WTC11 (cell line): ENCODE measurements around the gene DIAPH1. TPM values are rescaled to one million over a fixed set of nuclear protein-coding genes. Genes with fewer than 3 reads are reported as not detected.

Experiments
- ATAC-seq: fragments of 200-7000 bp; cut with Tn5 transposase; 2 replicates; pipeline ENCODE4 v1.10.0; 2021; ENCODE audit warnings: mild to moderate bottlenecking, moderate library complexity
- CTCF ChIA-PET: fragments of 300-600 bp; sonication (Branson Sonifier 250); formaldehyde crosslinking; loops from one replicate; lab custom pipeline; 2021; ENCODE audit warnings: antibody characterized with exemption; lab: Charles Lee
- POLR2A ChIA-PET: fragments of 350-600 bp; sonication (Branson Sonifier 250); formaldehyde crosslinking; loops from one replicate; lab custom pipeline; 2021; ENCODE audit warnings: antibody characterized with exemption; lab: Charles Lee
- DNase-seq: peaks from one replicate; pipeline ENCODE4 v3.0.0; 2021; ENCODE audit warnings: low spot score
- H3K27ac Mint-ChIP-seq: 2 replicates; pipeline ENCODE4 v1.8.0; 2021; ENCODE audit warnings: mixed read lengths
- H3K27me3 Mint-ChIP-seq: 2 replicates; pipeline ENCODE4 v1.8.0; 2021; ENCODE audit warnings: low read depth, mild to moderate bottlenecking, moderate library complexity, mixed read lengths
- H3K36me3 Mint-ChIP-seq: 2 replicates; pipeline ENCODE4 v1.8.0; 2021; ENCODE audit warnings: mixed read lengths
- H3K4me1 Mint-ChIP-seq: 2 replicates; pipeline ENCODE4 v1.8.0; 2022; ENCODE audit warnings: mixed read lengths
- H3K4me3 Mint-ChIP-seq: 2 replicates; pipeline ENCODE4 v1.8.0; 2021; ENCODE audit warnings: mild to moderate bottlenecking, moderate library complexity, mixed read lengths
- H3K9me3 Mint-ChIP-seq: 2 replicates; pipeline ENCODE4 v1.8.0; 2021; ENCODE audit warnings: mixed read lengths
- ARID4B ChIP-seq: sonication (generic); formaldehyde crosslinking; IDR thresholded peaks from 2 replicates; pipeline ENCODE4 v1.8.0; 2023; ENCODE audit warnings: missing genetic modification reagents, mild to moderate bottlenecking, borderline replicate concordance
- CREB1 ChIP-seq: sonication (generic); formaldehyde crosslinking; IDR thresholded peaks from 2 replicates; pipeline ENCODE4 v1.8.0; 2023; ENCODE audit warnings: mild to moderate bottlenecking, missing genetic modification reagents
- EMX1 ChIP-seq: fragments of 250-450 bp; sonication (Bioruptor Pico); IDR thresholded peaks from 2 replicates; pipeline ENCODE4 v1.8.0; 2021; ENCODE audit warnings: mild to moderate bottlenecking
- FOXJ3 ChIP-seq: sonication (generic); formaldehyde crosslinking; IDR thresholded peaks from 2 replicates; pipeline ENCODE4 v1.9.0; 2021; ENCODE audit warnings: missing genetic modification reagents, mild to moderate bottlenecking, borderline replicate concordance
- FOXK1 ChIP-seq: sonication (generic); formaldehyde crosslinking; IDR thresholded peaks from 2 replicates; pipeline ENCODE4 v1.8.0; 2022; ENCODE audit warnings: mild to moderate bottlenecking, moderate library complexity, missing genetic modification reagents
- GTF2I ChIP-seq: fragments of 250-450 bp; sonication (Bioruptor Pico); conservative IDR thresholded peaks from 2 replicates; pipeline ENCODE4 v1.4.0; 2021; ENCODE audit warnings: mild to moderate bottlenecking
- HMGA2 ChIP-seq: fragments of 250-450 bp; sonication (Bioruptor Pico); IDR thresholded peaks from 2 replicates; pipeline ENCODE4 v1.4.0; 2021; ENCODE audit warnings: mild to moderate bottlenecking, moderate library complexity
- IRF1 ChIP-seq: sonication (generic); formaldehyde crosslinking; IDR thresholded peaks from 2 replicates; pipeline ENCODE4 v1.8.0; 2023; ENCODE audit warnings: missing genetic modification reagents
- IRF2 ChIP-seq: sonication (generic); formaldehyde crosslinking; IDR thresholded peaks from 2 replicates; pipeline ENCODE4 v1.8.0; 2022; ENCODE audit warnings: low read depth, missing genetic modification reagents, borderline replicate concordance
- JUN ChIP-seq: sonication (generic); formaldehyde crosslinking; IDR thresholded peaks from 2 replicates; pipeline ENCODE4 v1.8.0; 2023; ENCODE audit warnings: mild to moderate bottlenecking, missing genetic modification reagents
- KAT7 ChIP-seq: sonication (generic); formaldehyde crosslinking; IDR thresholded peaks from 2 replicates; pipeline ENCODE4 v1.8.1; 2023; ENCODE audit warnings: missing genetic modification reagents, mild to moderate bottlenecking, borderline replicate concordance
- MXD4 ChIP-seq: fragments of 250-450 bp; sonication (Bioruptor Pico); IDR thresholded peaks from 2 replicates; pipeline ENCODE4 v1.8.0; 2021; ENCODE audit warnings: mild to moderate bottlenecking, moderate library complexity, borderline replicate concordance
- NR2C2 ChIP-seq: sonication (generic); formaldehyde crosslinking; IDR thresholded peaks from 2 replicates; pipeline ENCODE4 v1.8.0; 2022; ENCODE audit warnings: mild to moderate bottlenecking, missing genetic modification reagents
- NR3C1 ChIP-seq: sonication (generic); formaldehyde crosslinking; conservative IDR thresholded peaks from 2 replicates; pipeline ENCODE4 v1.8.1; 2023; ENCODE audit warnings: low read depth, mild to moderate bottlenecking, missing genetic modification reagents
- OVOL2 ChIP-seq: fragments of 250-450 bp; sonication (Bioruptor Pico); IDR thresholded peaks from 2 replicates; pipeline ENCODE4 v1.9.0; 2021; ENCODE audit warnings: mild to moderate bottlenecking, borderline replicate concordance
- SOX15 ChIP-seq: fragments of 250-450 bp; sonication (Bioruptor Pico); IDR thresholded peaks from 2 replicates; pipeline ENCODE4 v1.9.0; 2021; ENCODE audit warnings: mild to moderate bottlenecking
- SP1 ChIP-seq: sonication (generic); formaldehyde crosslinking; conservative IDR thresholded peaks from 2 replicates; pipeline ENCODE4 v1.8.1; 2022; ENCODE audit warnings: missing genetic modification reagents
- ZBTB21 ChIP-seq: sonication (generic); formaldehyde crosslinking; IDR thresholded peaks from 2 replicates; pipeline ENCODE4 v1.8.1; 2023; ENCODE audit warnings: mild to moderate bottlenecking, missing genetic modification reagents, borderline replicate concordance
- ZMAT4 ChIP-seq: fragments of 250-450 bp; sonication (Bioruptor Pico); IDR thresholded peaks from 2 replicates; pipeline ENCODE4 v1.9.0; 2021; ENCODE audit warnings: mild to moderate bottlenecking
- ZNF232 ChIP-seq: sonication (generic); formaldehyde crosslinking; IDR thresholded peaks from 2 replicates; pipeline ENCODE4 v1.8.0; 2022; ENCODE audit warnings: mild to moderate bottlenecking, missing genetic modification reagents
- ZNF416 ChIP-seq: fragments of 250-450 bp; sonication (Bioruptor Pico); IDR thresholded peaks from 2 replicates; pipeline ENCODE4 v1.9.0; 2021; ENCODE audit warnings: mild to moderate bottlenecking, inconsistent platforms
- total RNA-seq: library from RNA; stranded (reverse); gene quantifications from 3 replicates; pipeline ENCODE4 v1.2.3, GENCODE V29; 2021
- TF ChIP-seq, protein P1 (sequence below): sonication (generic); formaldehyde crosslinking; IDR thresholded peaks from 2 replicates; pipeline ENCODE4 v1.8.0; 2023; ENCODE audit warnings: mild to moderate bottlenecking, missing genetic modification reagents
- TF ChIP-seq, protein P2 (sequence below): sonication (generic); formaldehyde crosslinking; IDR thresholded peaks from 2 replicates; pipeline ENCODE4 v1.8.0; 2022; ENCODE audit warnings: missing genetic modification reagents
- TF ChIP-seq, protein P3 (sequence below): sonication (generic); formaldehyde crosslinking; conservative IDR thresholded peaks from 2 replicates; pipeline ENCODE4 v1.8.1; 2023; ENCODE audit warnings: mild to moderate bottlenecking, low read depth, missing genetic modification reagents, moderate library complexity

Gene DIAPH1
- total RNA-seq, 1 experiment from 2014 or later = 109 TPM

GRCh38 chr5:141609044-141609443 lies 9.8 kb downstream of the DIAPH1 start (continued):
- TF ChIP-seq, protein P1, sequence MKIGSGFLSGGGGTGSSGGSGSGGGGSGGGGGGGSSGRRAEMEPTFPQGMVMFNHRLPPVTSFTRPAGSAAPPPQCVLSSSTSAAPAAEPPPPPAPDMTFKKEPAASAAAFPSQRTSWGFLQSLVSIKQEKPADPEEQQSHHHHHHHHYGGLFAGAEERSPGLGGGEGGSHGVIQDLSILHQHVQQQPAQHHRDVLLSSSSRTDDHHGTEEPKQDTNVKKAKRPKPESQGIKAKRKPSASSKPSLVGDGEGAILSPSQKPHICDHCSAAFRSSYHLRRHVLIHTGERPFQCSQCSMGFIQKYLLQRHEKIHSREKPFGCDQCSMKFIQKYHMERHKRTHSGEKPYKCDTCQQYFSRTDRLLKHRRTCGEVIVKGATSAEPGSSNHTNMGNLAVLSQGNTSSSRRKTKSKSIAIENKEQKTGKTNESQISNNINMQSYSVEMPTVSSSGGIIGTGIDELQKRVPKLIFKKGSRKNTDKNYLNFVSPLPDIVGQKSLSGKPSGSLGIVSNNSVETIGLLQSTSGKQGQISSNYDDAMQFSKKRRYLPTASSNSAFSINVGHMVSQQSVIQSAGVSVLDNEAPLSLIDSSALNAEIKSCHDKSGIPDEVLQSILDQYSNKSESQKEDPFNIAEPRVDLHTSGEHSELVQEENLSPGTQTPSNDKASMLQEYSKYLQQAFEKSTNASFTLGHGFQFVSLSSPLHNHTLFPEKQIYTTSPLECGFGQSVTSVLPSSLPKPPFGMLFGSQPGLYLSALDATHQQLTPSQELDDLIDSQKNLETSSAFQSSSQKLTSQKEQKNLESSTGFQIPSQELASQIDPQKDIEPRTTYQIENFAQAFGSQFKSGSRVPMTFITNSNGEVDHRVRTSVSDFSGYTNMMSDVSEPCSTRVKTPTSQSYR = no peak
- TF ChIP-seq GTF2I (no peak), OVOL2 (CRISPR knock-in tag) (no peak), SP1 (no peak), NR2C2 (CRISPR knock-in tag) (no peak), SOX15 (CRISPR knock-in tag) (no peak), NR3C1 (CRISPR knock-in tag) (no peak), EMX1 (CRISPR knock-in tag) (no peak), FOXK1 (CRISPR knock-in tag) (no peak), ZNF416 (CRISPR knock-in tag) (no peak)
- TF ChIP-seq, protein P2, sequence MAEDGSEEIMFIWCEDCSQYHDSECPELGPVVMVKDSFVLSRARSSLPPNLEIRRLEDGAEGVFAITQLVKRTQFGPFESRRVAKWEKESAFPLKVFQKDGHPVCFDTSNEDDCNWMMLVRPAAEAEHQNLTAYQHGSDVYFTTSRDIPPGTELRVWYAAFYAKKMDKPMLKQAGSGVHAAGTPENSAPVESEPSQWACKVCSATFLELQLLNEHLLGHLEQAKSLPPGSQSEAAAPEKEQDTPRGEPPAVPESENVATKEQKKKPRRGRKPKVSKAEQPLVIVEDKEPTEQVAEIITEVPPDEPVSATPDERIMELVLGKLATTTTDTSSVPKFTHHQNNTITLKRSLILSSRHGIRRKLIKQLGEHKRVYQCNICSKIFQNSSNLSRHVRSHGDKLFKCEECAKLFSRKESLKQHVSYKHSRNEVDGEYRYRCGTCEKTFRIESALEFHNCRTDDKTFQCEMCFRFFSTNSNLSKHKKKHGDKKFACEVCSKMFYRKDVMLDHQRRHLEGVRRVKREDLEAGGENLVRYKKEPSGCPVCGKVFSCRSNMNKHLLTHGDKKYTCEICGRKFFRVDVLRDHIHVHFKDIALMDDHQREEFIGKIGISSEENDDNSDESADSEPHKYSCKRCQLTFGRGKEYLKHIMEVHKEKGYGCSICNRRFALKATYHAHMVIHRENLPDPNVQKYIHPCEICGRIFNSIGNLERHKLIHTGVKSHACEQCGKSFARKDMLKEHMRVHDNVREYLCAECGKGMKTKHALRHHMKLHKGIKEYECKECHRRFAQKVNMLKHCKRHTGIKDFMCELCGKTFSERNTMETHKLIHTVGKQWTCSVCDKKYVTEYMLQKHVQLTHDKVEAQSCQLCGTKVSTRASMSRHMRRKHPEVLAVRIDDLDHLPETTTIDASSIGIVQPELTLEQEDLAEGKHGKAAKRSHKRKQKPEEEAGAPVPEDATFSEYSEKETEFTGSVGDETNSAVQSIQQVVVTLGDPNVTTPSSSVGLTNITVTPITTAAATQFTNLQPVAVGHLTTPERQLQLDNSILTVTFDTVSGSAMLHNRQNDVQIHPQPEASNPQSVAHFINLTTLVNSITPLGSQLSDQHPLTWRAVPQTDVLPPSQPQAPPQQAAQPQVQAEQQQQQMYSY (CRISPR knock-in tag) = no peak

DNA sequence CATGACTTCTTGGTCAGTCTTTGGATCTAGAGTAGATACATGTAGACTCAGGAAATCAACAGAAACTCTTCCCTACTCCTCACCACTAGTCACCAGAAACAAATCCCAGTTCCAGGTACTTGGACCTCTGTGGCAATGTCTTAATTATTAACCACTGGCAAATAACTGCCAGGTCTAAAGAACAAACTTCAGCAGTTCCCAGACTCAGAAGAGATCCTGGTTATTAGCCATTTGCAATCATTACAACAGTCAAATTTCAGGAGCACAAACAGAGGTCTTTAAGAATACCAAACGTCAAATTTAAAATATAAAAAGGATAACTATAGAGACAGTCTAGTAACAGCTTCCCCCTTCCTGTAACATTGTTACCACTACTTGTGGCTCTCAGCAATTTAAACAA lies 10.2 kb downstream of the DIAPH1 start:
- CTCF ChIA-PET = interaction anchor here (1.9 to 2.3 kb wide), 3 partner anchors 11 to 45 kb away, joined by 6 to 14 read pairs (median 9); partner anchors contain the start of gene DIAPH1
- ATAC-seq = no peak
- no peak for TF ChIP-seq ZNF232 (CRISPR knock-in tag)
- no peak for TF ChIP-seq KAT7 (CRISPR knock-in tag)
- no peak for TF ChIP-seq ARID4B (CRISPR knock-in tag)
- no peak for TF ChIP-seq MXD4 (CRISPR knock-in tag)
- TF ChIP-seq, protein P3, sequence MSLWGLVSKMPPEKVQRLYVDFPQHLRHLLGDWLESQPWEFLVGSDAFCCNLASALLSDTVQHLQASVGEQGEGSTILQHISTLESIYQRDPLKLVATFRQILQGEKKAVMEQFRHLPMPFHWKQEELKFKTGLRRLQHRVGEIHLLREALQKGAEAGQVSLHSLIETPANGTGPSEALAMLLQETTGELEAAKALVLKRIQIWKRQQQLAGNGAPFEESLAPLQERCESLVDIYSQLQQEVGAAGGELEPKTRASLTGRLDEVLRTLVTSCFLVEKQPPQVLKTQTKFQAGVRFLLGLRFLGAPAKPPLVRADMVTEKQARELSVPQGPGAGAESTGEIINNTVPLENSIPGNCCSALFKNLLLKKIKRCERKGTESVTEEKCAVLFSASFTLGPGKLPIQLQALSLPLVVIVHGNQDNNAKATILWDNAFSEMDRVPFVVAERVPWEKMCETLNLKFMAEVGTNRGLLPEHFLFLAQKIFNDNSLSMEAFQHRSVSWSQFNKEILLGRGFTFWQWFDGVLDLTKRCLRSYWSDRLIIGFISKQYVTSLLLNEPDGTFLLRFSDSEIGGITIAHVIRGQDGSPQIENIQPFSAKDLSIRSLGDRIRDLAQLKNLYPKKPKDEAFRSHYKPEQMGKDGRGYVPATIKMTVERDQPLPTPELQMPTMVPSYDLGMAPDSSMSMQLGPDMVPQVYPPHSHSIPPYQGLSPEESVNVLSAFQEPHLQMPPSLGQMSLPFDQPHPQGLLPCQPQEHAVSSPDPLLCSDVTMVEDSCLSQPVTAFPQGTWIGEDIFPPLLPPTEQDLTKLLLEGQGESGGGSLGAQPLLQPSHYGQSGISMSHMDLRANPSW = no peak
- TF ChIP-seq CREB1 (CRISPR knock-in tag) = no peak
- no peak for TF ChIP-seq IRF2
- TF ChIP-seq HMGA2 (CRISPR knock-in tag) = no peak
- TF ChIP-seq JUN = no peak
- no peak for TF ChIP-seq FOXJ3
- no peak for TF ChIP-seq ZBTB21 (CRISPR knock-in tag)
- TF ChIP-seq ZMAT4 = no peak
- no peak for TF ChIP-seq IRF1 (CRISPR knock-in tag)
- no peak for TF ChIP-seq ZNF416 (CRISPR knock-in tag)

More for the DNA sequence above, 10.2 kb downstream of the DIAPH1 start:
- peaks cover 2% of the 10 kb centered on the region; the same call in 1 of the 2 replicates for H3K36me3 Mint-ChIP-seq
- DNase-seq = no peak
- POLR2A ChIA-PET = no interaction called here
- H3K9me3 Mint-ChIP-seq = no peaks in the 10 kb centered on the region
- peak overlapping the region; percentile 6 for H3K27ac Mint-ChIP-seq
- H3K4me1 Mint-ChIP-seq = peaks cover 30% of the 10 kb centered on the region
- H3K4me3 Mint-ChIP-seq = no peak overlapping the region
- no peaks in the 10 kb centered on the region for H3K27me3 Mint-ChIP-seq
